Colonic mucosa (tissue), 4 donors: ENCODE measurements around the gene DEFB131B. TPM values are rescaled to one million over a fixed set of nuclear protein-coding genes. Genes with fewer than 3 reads are reported as not detected.
"Not testable (repeated sequence)": the region's sequence is repeated elsewhere in the genome, so short reads cannot be mapped to it uniquely, and the experiment has no call there.

Experiments used
- DNase-seq: peaks from one replicate; pipeline ENCODE4 v3.0.0-alpha.2; 2020
- H3K27ac ChIP-seq: fragments of 200-600 bp; one replicate; pipeline ENCODE4 v1.8.0; 2021
- H3K27me3 ChIP-seq: fragments of 200-600 bp; one replicate; pipeline ENCODE4 v1.8.0; 2021
- H3K36me3 ChIP-seq: fragments of 200-600 bp; one replicate; pipeline ENCODE4 v1.8.0; 2021
- H3K4me1 ChIP-seq: fragments of 200-600 bp; one replicate; pipeline ENCODE4 v1.8.0; 2021; ENCODE audit warnings: mild to moderate bottlenecking
- H3K4me3 ChIP-seq: fragments of 200-600 bp; one replicate; pipeline ENCODE4 v1.8.0; 2021
- H3K9ac ChIP-seq, 2 donors: one replicate each; pipeline ENCODE4 v1.7.0; 2013; ENCODE audit warnings: control low read depth in 2 of 2, low read depth in 2 of 2, low read length in 2 of 2
- H3K9me3 ChIP-seq: fragments of 200-600 bp; one replicate; pipeline ENCODE4 v1.8.0; 2021
- intact Hi-C: fragments of 100-400 bp; cut with DNase I; formaldehyde crosslinking; loops from one replicate; pipeline ENCODE4 v1.14.1; 2022
- total RNA-seq, 2 donors: library from RNA; stranded (reverse); fragmentation: NEBNext Ultra II Directional in 1 of 2; extraction: Animal tissue kit (Norgen Biotek cat#: 25700) in 1 of 2; gene quantifications; one replicate each; pipeline ENCODE4 v1.2.1, GENCODE V29; 2021
- TF ChIP-seq, protein P1 (sequence below): fragments of 200-600 bp; IDR thresholded peaks from one replicate; pipeline ENCODE4 v1.8.0; 2022; ENCODE audit warnings: antibody characterized with exemption, mild to moderate bottlenecking
- donor health status: healthy.
- donor health status: DM: no; HTN: no; CAD: no.
- donor health status: DM: no; HTN: no; CAD: no.

Gene DEFB131B
- total RNA-seq, 2 donors from 2014 or later, result not detected

DNA sequence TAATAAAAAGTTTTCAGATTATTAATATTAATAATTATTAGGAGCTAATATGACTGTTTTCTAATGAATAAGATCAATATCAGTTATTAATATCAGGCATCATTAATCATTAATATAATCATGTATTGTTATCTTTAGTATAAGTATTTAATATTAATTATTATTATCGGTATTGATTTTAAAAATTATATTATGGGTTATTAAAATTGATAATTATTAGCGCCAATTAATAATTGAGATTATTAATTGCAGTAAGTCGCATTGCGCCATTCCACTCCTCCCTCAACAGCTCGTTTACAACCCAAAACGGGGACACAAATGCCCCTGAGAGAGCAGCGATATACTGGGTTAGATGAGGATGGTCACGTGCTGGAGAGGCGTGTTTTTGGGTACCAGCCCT, 30.0 kb downstream of the DEFB131B start:
- TF ChIP-seq, protein P1, sequence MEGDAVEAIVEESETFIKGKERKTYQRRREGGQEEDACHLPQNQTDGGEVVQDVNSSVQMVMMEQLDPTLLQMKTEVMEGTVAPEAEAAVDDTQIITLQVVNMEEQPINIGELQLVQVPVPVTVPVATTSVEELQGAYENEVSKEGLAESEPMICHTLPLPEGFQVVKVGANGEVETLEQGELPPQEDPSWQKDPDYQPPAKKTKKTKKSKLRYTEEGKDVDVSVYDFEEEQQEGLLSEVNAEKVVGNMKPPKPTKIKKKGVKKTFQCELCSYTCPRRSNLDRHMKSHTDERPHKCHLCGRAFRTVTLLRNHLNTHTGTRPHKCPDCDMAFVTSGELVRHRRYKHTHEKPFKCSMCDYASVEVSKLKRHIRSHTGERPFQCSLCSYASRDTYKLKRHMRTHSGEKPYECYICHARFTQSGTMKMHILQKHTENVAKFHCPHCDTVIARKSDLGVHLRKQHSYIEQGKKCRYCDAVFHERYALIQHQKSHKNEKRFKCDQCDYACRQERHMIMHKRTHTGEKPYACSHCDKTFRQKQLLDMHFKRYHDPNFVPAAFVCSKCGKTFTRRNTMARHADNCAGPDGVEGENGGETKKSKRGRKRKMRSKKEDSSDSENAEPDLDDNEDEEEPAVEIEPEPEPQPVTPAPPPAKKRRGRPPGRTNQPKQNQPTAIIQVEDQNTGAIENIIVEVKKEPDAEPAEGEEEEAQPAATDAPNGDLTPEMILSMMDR, result no peak
- Histone ChIP-seq H3K27me3 (no peaks in the 10 kb centered on the region), H3K4me1 (no peaks in the 10 kb centered on the region), H3K36me3 (no peaks in the 10 kb centered on the region), H3K4me3 (no peak overlapping the region), H3K9me3 (no peaks in the 10 kb centered on the region), H3K9ac (no peak overlapping the region), H3K27ac (no peak overlapping the region)
- intact Hi-C loops, result no loop called here
- DNase-seq, result no peak

DNA sequence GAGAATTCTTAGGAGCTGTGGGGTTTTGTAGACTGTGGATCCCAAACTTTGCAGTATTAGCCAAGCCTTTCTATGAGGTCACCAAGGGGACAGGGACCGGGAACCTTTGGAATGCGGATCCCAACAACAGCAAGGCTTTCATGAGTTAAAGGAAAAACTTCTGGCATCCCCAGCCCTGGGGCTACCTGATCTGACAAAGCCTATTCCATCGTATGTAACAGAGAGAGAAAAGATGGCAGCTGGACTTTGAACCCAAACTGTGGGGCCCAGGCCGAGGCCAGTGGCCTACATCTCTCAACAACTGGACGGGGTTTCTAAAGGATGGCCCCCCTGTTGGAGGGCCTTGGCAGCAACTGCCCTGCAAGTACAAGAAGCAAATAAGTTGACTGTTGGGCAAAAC, 32.5 kb downstream of the DEFB131B start:
- H3K9ac ChIP-seq, intact Hi-C loops, H3K4me1 ChIP-seq, H3K9me3 ChIP-seq, H3K27ac ChIP-seq, DNase-seq, H3K4me3 ChIP-seq, H3K36me3 ChIP-seq, H3K27me3 ChIP-seq: not testable (repeated sequence)

DNA sequence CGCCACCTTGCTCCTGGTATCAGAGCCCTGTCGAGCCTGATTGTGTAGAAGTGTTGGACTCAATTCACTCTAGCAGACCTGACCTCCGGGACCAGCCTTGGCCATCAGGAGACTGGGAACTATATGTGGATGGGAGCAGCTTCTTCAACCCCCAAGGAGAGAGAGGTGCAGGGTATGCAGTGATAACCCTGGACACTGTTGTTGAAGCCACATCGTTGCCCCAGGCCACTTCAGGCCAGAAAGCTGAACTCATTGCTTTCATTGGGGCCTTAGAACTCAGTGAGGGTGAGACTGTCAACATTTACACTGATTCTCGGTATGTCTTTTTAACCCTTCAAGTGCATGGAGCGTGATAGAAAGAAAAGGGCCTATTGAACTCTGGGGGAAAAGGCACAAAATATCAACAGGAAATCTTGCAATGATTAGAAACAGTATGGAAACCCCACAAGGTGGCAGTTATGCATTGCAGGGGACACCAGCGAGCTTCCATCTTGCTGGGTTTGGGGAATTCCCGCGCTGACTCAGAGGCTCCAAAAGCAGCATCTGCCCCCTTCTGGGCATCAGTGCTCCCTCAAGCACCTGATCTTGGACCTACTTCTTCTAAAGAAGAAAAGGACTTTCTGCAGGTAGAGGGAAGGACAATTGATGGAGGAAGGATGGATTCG, 33.2 kb downstream of the DEFB131B start:
- H3K9ac ChIP-seq, H3K4me1 ChIP-seq, H3K27ac ChIP-seq, H3K9me3 ChIP-seq, H3K36me3 ChIP-seq, H3K4me3 ChIP-seq, intact Hi-C loops, H3K27me3 ChIP-seq, DNase-seq: not testable (repeated sequence)

- H3K27me3 ChIP-seq, H3K27ac ChIP-seq, H3K9me3 ChIP-seq, H3K4me3 ChIP-seq, H3K36me3 ChIP-seq, H3K9ac ChIP-seq, H3K4me1 ChIP-seq, intact Hi-C loops, DNase-seq: not testable (repeated sequence)
Observed at GRCh38 chr11:71911986-71912340, 33.7 kb downstream of the DEFB131B start.

DNA sequence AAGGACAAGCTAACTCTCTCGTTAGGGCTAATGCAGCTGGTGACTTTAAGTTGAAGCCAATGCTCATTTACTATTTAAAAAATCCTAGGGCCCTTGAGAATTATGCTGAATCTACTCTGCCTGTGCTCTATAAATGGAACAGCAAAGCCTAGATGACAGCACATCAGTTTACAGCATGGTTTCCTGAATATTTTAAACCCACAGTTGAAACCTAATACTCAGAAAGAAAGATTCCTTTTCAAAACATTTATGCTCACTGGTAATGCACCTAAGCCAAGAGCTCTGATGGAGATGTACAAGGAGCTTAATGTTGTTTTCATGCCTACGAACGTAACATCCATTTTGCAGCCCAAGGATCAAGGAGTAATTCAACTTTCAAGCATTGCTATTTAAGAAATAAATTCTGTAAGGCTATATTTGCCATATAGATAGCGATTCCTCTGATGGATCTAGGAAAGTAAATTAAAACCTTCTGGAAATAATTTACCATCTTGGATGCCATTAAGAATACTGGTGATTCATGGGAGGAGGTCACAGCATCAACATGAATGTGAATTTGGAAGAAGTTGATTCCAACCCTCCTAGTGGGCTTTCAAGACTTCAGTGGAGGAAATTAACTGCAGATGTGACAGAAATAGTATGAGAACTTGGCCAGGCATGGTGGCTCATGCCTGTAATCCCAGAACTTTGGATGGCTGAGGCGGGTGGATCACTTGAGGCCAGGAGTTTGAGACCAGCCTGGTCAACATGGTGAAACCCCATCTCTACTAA, 35.7 kb downstream of the DEFB131B start:
- Histone ChIP-seq H3K9me3 (no peaks in the 10 kb centered on the region), H3K27me3 (no peaks in the 10 kb centered on the region), H3K4me3 (no peak overlapping the region), H3K9ac (no peak overlapping the region), H3K4me1 (no peaks in the 10 kb centered on the region), H3K36me3 (no peaks in the 10 kb centered on the region), H3K27ac (no peak overlapping the region)
- no peak for DNase-seq
- TF ChIP-seq, protein P1, result no peak
- intact Hi-C loops, result no loop called here

GRCh38 chr11:71914617-71915189, 36.5 kb downstream of the DEFB131B start:
- H3K36me3 ChIP-seq, result no peaks in the 10 kb centered on the region
- H3K27ac ChIP-seq, result no peak overlapping the region
- H3K4me3 ChIP-seq, result no peak overlapping the region
- no peak for DNase-seq
- no peaks in the 10 kb centered on the region for H3K9me3 ChIP-seq
- intact Hi-C loops, result no loop called here
- TF ChIP-seq, protein P1, result no peak
- H3K27me3 ChIP-seq, result no peaks in the 10 kb centered on the region
- no peaks in the 10 kb centered on the region for H3K4me1 ChIP-seq
- H3K9ac ChIP-seq, result no peak overlapping the region

- TF ChIP-seq, protein P1, result no peak
- H3K27me3 ChIP-seq, result no peaks in the 10 kb centered on the region
- no peaks in the 10 kb centered on the region for H3K9me3 ChIP-seq
- no peak overlapping the region for H3K27ac ChIP-seq
- no peak overlapping the region for H3K4me3 ChIP-seq
- no peak for DNase-seq
- no peaks in the 10 kb centered on the region for H3K36me3 ChIP-seq
- no peaks in the 10 kb centered on the region for H3K4me1 ChIP-seq
- intact Hi-C loops, result no loop called here
- no peak overlapping the region for H3K9ac ChIP-seq
Observed at GRCh38 chr11:71917646-71918140, 39.4 kb downstream of the DEFB131B start.
